ENCODE measurements around the gene CDK9.

DNA sequence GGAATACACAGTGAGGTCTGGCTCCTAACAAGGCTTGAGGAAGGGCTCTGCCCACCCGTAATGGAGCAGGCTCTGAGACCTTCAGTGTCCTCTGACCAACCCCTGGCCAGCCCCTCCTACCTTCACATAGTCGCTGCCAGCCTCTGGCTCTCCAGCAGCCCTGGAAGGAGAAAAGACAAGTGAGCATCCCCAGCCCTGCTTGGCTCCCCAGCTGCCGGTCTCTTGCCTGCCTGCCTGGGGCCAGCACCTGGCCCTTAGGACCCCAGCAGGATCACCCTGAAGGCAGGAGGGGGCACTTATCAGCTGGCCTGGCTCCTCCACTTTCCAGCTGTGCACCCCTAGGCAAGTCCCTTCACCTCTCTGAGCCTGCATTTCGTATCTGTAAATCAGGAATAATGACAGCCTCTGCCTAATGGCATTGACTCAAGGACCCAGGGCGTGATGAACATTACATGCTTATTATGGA lies 24.3 kb upstream of the CDK9 start:
- TF ChIP-seq LEF1 (IDR thresholded peaks at IDR 0.05; ENCODE audit: borderline replicate concordance): no peak
- TF ChIP-seq FOXA1 (IDR thresholded peaks at IDR 0.05): no peak
- TF ChIP-seq BHLHE40 (IDR thresholded peaks at IDR 0.05; ENCODE audit: borderline replicate concordance): no peak
- TF ChIP-seq ELF4 (IDR thresholded peaks at IDR 0.05): no peak
- TF ChIP-seq HDGF (IDR thresholded peaks at IDR 0.05; ENCODE audit: borderline replicate concordance): no peak
- TF ChIP-seq NFRKB (IDR thresholded peaks at IDR 0.05): no peak
- TF ChIP-seq PKNOX1 (IDR thresholded peaks at IDR 0.05): no peak
- TF ChIP-seq SP1 (IDR thresholded peaks at IDR 0.05): no peak
- no peak for TF ChIP-seq ZNF384 (IDR thresholded peaks at IDR 0.05)
- no peak for TF ChIP-seq L3MBTL2 (conservative IDR thresholded peaks at IDR 0.05)
- no peak for TF ChIP-seq FOXK2 (IDR thresholded peaks at IDR 0.05)
- no peak for TF ChIP-seq TARDBP (IDR thresholded peaks at IDR 0.05)
- TF ChIP-seq SUZ12 (IDR thresholded peaks at IDR 0.05): no peak
- TF ChIP-seq FOXM1 (IDR thresholded peaks at IDR 0.05; ENCODE audit: borderline replicate concordance): no peak
